Measurements from ENCODE around the gene PLEKHA5.
"Not testable (repeated sequence)": the region's sequence is repeated elsewhere in the genome, so short reads cannot be mapped to it uniquely, and the experiment has no call there.

Gene PLEKHA5

GRCh38 chr12:19203539-19204506 lies 74.3 kb downstream of the PLEKHA5 start:
- DNase-seq (ENCODE audit: low spot score) = no peak

DNA sequence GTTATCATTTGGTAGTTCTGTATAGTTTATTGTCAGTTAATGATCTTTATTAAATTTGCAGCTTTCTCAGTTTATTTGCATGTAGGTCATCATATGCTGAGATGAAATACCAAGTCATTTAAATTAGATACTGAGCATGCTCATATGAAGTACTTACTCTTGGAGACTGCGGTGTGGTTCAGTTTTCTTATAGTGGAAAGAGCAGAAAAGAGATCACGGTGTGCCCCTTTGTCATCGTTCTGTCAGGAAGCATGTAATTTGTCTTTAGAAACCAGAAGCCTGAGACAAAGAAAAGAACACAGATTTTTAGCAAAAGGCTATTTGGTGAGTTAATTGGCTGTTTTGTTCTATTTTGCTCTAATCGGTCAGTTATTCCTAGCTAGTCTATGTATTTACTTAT lies 75.6 kb downstream of the PLEKHA5 start:
- no peak for DNase-seq (ENCODE audit: low spot score)

- no peak for DNase-seq (ENCODE audit: low spot score)
These were observed 77.1 kb downstream of the PLEKHA5 start for GRCh38 chr12:19206493-19207077.

GRCh38 chr12:19208456-19208855 lies 78.9 kb downstream of the PLEKHA5 start:
- DNase-seq (ENCODE audit: low spot score) = no peak

GRCh38 chr12:19209661-19210060 lies 80.1 kb downstream of the PLEKHA5 start:
- no peak for DNase-seq (ENCODE audit: low spot score)

DNA sequence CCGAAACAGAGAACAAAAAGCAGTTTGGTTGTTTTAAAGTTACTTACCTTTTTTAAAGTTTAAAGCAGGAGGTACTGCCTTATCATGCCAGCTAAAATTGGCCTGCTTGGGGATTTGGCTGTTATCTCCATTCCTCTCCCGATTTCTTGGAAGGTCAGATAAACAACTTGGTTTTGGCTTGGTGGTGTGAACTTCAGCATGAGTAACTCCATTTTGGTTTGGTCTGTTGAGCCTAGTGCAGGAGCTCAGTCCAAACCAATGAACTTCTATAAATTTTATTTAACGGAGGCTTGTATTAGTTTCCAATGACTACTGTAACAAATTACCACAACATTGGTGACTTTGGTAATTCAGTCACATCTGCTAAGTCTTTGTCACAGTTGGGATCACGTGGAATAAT lies 82.3 kb downstream of the PLEKHA5 start:
- no peak for DNase-seq (ENCODE audit: low spot score)

DNA sequence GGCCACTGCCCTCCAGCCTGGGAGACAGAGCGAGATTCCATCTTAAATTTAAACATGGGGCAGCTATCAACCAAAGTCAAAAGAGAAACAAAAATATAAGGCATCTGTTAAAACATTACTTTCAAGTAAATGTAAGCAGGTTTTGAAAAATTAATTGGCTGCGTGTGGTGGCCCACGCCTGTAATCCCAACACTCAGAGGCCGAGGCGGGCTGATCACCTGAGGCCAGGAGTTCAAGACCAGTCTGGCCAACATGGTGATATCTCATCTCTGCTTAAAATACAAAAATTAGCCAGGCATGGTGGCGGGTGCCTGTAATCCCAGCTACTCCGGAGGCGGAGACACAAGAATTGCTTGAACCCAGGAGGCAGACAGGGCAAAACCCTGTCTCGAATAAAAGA lies 82.7 kb downstream of the PLEKHA5 start:
- DNase-seq (ENCODE audit: low spot score) = no peak

DNA sequence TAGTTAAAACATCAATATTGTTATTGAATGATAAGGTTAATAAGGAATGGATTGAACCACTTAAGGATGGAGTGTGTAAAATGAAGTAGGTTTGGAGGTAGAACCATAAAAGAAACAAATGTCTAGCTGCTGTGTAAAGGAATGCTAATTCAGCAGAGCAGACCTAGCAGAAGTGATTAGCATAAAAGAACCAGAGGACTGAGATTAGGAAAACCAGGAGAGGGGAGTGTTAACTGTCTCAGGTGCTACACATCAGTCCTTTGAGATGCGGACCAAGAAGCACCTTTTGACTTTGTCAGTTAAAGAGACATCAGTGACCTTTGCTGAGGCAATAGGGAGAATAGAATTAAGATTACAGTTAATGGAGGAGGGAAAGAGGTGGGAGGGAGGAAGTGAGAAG lies 84.5 kb downstream of the PLEKHA5 start:
- DNase-seq (ENCODE audit: low spot score) = no peak

GRCh38 chr12:19215115-19215514 lies 85.6 kb downstream of the PLEKHA5 start:
- no peak for DNase-seq (ENCODE audit: low spot score)

GRCh38 chr12:19217446-19217845 lies 87.9 kb downstream of the PLEKHA5 start:
- DNase-seq (ENCODE audit: low spot score) = no peak

GRCh38 chr12:19220205-19220604 lies 90.7 kb downstream of the PLEKHA5 start:
- DNase-seq (ENCODE audit: low spot score) = no peak

- DNase-seq (ENCODE audit: low spot score) = no peak
These were observed 91.4 kb downstream of the PLEKHA5 start for GRCh38 chr12:19220852-19221466.

GRCh38 chr12:19222558-19222957 lies 93.0 kb downstream of the PLEKHA5 start:
- no peak for DNase-seq (ENCODE audit: low spot score)

- no peak for DNase-seq (ENCODE audit: low spot score)
These were observed 93.5 kb downstream of the PLEKHA5 start for GRCh38 chr12:19223018-19223417.

- no peak for DNase-seq (ENCODE audit: low spot score)
These were observed 94.2 kb downstream of the PLEKHA5 start for GRCh38 chr12:19223695-19224094.

GRCh38 chr12:19224746-19225145 lies 95.2 kb downstream of the PLEKHA5 start:
- no peak for DNase-seq (ENCODE audit: low spot score)

GRCh38 chr12:19227190-19227879 lies 97.8 kb downstream of the PLEKHA5 start:
- DNase-seq (ENCODE audit: low spot score) = no peak

- DNase-seq (ENCODE audit: low spot score) = no peak
These were observed 98.3 kb downstream of the PLEKHA5 start for GRCh38 chr12:19227880-19228210.

DNA sequence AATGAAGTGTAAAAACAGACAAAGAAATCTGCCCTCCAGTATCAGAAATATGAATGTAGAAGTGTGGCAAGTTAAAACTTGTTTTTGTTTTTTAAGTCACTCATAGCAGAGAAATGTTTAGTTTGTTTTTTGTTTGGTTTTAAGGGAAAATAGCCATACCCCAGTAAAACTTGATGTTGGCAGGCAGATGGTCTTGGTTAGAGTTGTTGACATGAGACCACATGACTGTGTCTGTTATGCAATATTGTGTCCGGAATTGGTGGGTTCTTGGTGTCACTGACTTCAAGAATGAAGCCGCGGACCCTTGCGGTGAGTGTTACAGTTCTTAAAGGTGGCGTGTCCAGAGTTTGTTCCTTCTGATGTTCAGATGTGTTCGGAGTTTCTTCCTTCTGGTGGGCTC lies 99.5 kb downstream of the PLEKHA5 start:
- DNase-seq (ENCODE audit: low spot score) = not testable (repeated sequence)

DNA sequence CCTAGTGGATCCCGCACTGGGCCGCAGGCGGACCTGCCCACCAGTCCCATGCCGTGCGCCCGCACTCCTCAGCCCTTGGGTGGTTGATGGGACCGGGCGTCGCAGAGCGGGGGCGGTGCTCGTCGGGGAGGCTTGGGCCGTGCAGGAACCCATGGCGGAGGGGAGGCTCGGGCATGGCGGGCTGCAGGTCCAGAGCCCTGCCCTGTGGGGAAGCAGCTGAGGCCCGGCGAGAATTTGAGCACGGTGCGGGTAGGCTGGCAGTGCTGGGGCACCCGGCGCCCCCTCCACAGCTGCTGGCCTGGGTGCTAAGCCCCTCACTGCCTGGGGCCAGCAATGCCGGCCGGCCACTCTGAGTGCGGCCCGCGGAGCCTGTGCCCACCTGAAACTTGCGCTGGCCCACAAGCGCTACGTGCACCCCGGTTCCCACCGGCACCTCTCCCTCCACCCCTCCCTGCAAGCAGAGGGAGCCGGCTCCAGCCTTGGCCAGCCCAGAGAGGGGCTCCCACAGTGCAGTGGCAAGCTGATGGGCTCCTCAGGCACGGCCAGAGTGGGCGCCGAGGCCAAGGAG lies 100.8 kb downstream of the PLEKHA5 start:
- DNase-seq (ENCODE audit: low spot score) = no peak

DNA sequence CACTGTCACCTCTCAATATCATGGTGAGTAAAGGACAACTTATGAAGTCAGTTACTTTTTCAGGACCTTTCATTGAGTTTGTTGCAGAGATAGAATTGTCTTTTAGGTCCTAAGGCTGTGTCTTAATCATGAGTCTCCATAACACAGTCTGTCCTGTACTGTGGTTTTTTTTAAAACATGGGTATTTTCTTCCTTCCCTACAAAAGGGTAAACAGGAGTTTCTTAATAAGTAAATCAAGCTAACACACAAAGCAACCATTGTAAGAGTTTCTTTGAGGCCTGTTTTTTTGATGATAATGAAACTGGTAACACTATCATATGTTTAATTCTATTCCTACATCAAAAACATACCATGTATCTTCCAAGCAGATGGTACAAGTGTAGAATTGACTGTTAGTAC lies 101.4 kb downstream of the PLEKHA5 start:
- no peak for DNase-seq (ENCODE audit: low spot score)

DNA sequence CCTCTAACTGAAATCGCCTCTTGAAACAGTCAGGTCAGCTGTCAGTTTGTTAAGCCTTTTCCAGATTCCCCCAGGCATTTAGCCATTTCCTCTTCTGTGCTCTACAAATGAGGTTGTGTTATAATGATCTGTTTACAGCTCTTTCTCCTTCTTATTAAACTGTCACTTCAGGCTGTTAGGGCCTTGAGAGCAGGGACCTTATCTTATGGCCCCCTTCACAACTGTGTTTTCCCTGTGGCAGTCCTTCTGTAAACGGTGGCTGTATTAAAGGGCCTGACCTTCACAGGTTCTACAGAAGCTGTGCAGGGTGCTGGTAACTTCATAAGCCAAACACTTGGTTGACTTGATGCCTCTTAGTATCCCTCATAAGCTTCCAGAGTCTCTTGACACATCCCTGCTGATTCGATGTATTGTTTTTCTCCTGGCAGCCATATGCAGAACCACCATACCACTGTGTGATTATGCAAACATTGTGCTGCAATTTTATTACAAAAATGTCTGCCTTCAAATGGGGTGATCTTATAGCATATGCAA lies 104.7 kb downstream of the PLEKHA5 start:
- DNase-seq (ENCODE audit: low spot score) = no peak

All from kidney capillary endothelial cell (primary cell).